SK-N-SH (cell line): ENCODE data around the gene INSRR. TPM values are rescaled to one million over a fixed set of nuclear protein-coding genes. Genes with fewer than 3 reads are reported as not detected.

ENCODE experiments used
- CTCF ChIA-PET: fragments of 300-600, 350-600 bp; formaldehyde crosslinking; extraction: SDS; loops from one replicate; lab custom pipeline; 2021; lab: Yijun Ruan, JAX
- POLR2A ChIA-PET: fragments of 350-600 bp; sonication (Branson Sonifier 250); formaldehyde crosslinking; extraction: SDS; loops from one replicate; lab custom pipeline; 2020; ENCODE audit warnings: antibody characterized with exemption, inconsistent platforms; lab: Yijun Ruan, JAX
- DNase-seq: peaks from one replicate; pipeline ENCODE4 v3.0.0; 2012
- H2AFZ ChIP-seq: fragments of 200-600 bp; sonication (generic); 2 replicates; pipeline ENCODE4 v1.8.1; 2016; ENCODE audit warnings: antibody characterized with exemption, mild to moderate bottlenecking, low read depth
- H3F3A ChIP-seq: fragments of 200-600 bp; sonication (generic); replicated peaks from 2 replicates; pipeline ENCODE3; 2016; ENCODE audit warnings: antibody characterized with exemption, mild to moderate bottlenecking; ENCODE audit not compliant: insufficient read depth
- H3K27ac ChIP-seq, 2 experiments: fragments of 200-500 bp in 1 of 2; fragments of 200-600 bp in 1 of 2; sonication (Bioruptor generic) in 1 of 2; sonication (generic), shearing (Covaris generic) in 1 of 2; 2 replicates each; pipeline versions ENCODE4 v1.5.1 to v1.6.1; 2014 to 2016; ENCODE audit warnings: low read depth in 2 of 2, inconsistent platforms in 1 of 2, low read length in 1 of 2, mild to moderate bottlenecking in 1 of 2, mixed read lengths in 1 of 2
- H3K27me3 ChIP-seq: fragments of 200-600 bp; sonication (generic), shearing (Covaris generic); 2 replicates; pipeline ENCODE4 v1.6.1; 2016; ENCODE audit warnings: mixed run types; ENCODE audit not compliant: insufficient read depth
- H3K36me3 ChIP-seq, 2 experiments: fragments of 200-500 bp in 1 of 2; fragments of 200-600 bp in 1 of 2; sonication (Bioruptor generic) in 1 of 2; sonication (generic) in 1 of 2; replicated peaks in 1 of 2; 2 replicates each; pipeline versions ENCODE3 to v1.5.1; 2014 to 2016; ENCODE audit warnings: low read length in 1 of 2, mild to moderate bottlenecking in 1 of 2; ENCODE audit not compliant: insufficient read depth in 2 of 2, control insufficient read depth in 1 of 2
- H3K4me1 ChIP-seq, 2 experiments: fragments of 200-500 bp in 1 of 2; fragments of 200-600 bp in 1 of 2; sonication (Bioruptor generic) in 1 of 2; sonication (generic), shearing (Covaris generic) in 1 of 2; 2 replicates each; pipeline versions ENCODE4 v1.5.1 to v1.6.1; 2014 to 2016; ENCODE audit warnings: low read depth in 1 of 2, low read length in 1 of 2, mixed run types in 1 of 2; ENCODE audit not compliant: insufficient read depth in 2 of 2, control insufficient read depth in 1 of 2
- H3K4me2 ChIP-seq: fragments of 200-600 bp; sonication (generic), shearing (Covaris generic); 2 replicates; pipeline ENCODE4 v1.6.1; 2017; ENCODE audit warnings: mixed run types
- H3K4me3 ChIP-seq, 2 experiments: fragments of 200-500 bp in 1 of 2; fragments of 200-600 bp in 1 of 2; sonication (Bioruptor generic) in 1 of 2; sonication (generic), shearing (Covaris generic) in 1 of 2; 2 replicates each; pipeline versions ENCODE4 v1.5.1 to v1.8.1; 2014 to 2016; ENCODE audit warnings: low read depth in 2 of 2, inconsistent platforms in 1 of 2, low read length in 1 of 2, mild to moderate bottlenecking in 1 of 2, mixed read lengths in 1 of 2, moderate library complexity in 1 of 2
- H3K79me2 ChIP-seq: fragments of 200-600 bp; sonication (generic); 2 replicates; pipeline ENCODE4 v1.8.1; 2017; ENCODE audit warnings: mild to moderate bottlenecking; ENCODE audit not compliant: insufficient read depth
- H3K9ac ChIP-seq: fragments of 200-600 bp; sonication (generic); 2 replicates; pipeline ENCODE4 v1.6.1; 2017; ENCODE audit warnings: mixed run types
- H3K9me2 ChIP-seq: fragments of 200-600 bp; sonication (generic); 2 replicates; pipeline ENCODE4 v1.6.1; 2017; ENCODE audit warnings: mixed run types
- H3K9me3 ChIP-seq: fragments of 200-600 bp; sonication (generic); 2 replicates; pipeline ENCODE4 v1.6.1; 2017; ENCODE audit warnings: mixed run types, mild to moderate bottlenecking, moderate library complexity
- H4K20me1 ChIP-seq: fragments of 200-600 bp; sonication (generic); 2 replicates; pipeline ENCODE4 v1.6.1; 2017; ENCODE audit warnings: mild to moderate bottlenecking, mixed run types; ENCODE audit not compliant: insufficient read depth
- EP300 ChIP-seq, 2 experiments: IDR thresholded peaks; 2 replicates each; pipeline versions ENCODE4 v1.4.0 to v1.6.1; 2012; ENCODE audit warnings: borderline replicate concordance in 1 of 2, low read depth in 1 of 2, low read length in 1 of 2
- FOXJ3 ChIP-seq: sonication (generic); formaldehyde crosslinking; IDR thresholded peaks from 2 replicates; pipeline ENCODE4 v1.5.1; 2020; ENCODE audit warnings: mild to moderate bottlenecking, missing genetic modification reagents
- GABPA ChIP-seq: IDR thresholded peaks from 2 replicates; pipeline ENCODE4 v1.4.0; 2012; ENCODE audit warnings: low read depth, mild to moderate bottlenecking
- JUND ChIP-seq: IDR thresholded peaks from 2 replicates; pipeline ENCODE4 v1.4.0; 2012
- NRF1 ChIP-seq: IDR thresholded peaks from 2 replicates; pipeline ENCODE4 v1.6.1; 2012; ENCODE audit warnings: low read depth, mild to moderate bottlenecking, low read length
- POLR2AphosphoS5 ChIP-seq: IDR thresholded peaks from 2 replicates; pipeline ENCODE4 v1.6.1; 2012; ENCODE audit warnings: low read depth, low read length
- RFX5 ChIP-seq: IDR thresholded peaks from 2 replicates; pipeline ENCODE4 v1.6.1; 2012; ENCODE audit warnings: mild to moderate bottlenecking, improper control_type of control experiment, low read length
- TCF12 ChIP-seq: IDR thresholded peaks from 2 replicates; pipeline ENCODE4 v1.4.0; 2012
- TEAD4 ChIP-seq: IDR thresholded peaks from 2 replicates; pipeline ENCODE4 v1.4.0; 2012; ENCODE audit warnings: mild to moderate bottlenecking, borderline replicate concordance; ENCODE audit not compliant: insufficient read depth
- YY1 ChIP-seq: IDR thresholded peaks from 2 replicates; pipeline ENCODE4 v1.4.0; 2012; ENCODE audit warnings: low read depth, mild to moderate bottlenecking
- WGBS: methylation state at CpG from one replicate; pipeline ENCODE4 v1.1.6; 2017; ENCODE audit warnings: low lambda C conversion rate; 5-methylcytosine and 5-hydroxymethylcytosine counted together
- polyA plus RNA-seq, 3 experiments: library from polyadenylated mRNA; depleted of rRNA; stranded (reverse); fragments of >200 nt; gene quantifications; 2 replicates each; pipeline ENCODE4 v1.2.3, GENCODE V29; 2012
- TF ChIP-seq, protein P1 (sequence below): IDR thresholded peaks from 2 replicates; pipeline ENCODE4 v1.4.0; 2012; ENCODE audit warnings: low read depth, borderline replicate concordance
- TF ChIP-seq, protein P2 (sequence below): IDR thresholded peaks from 2 replicates; pipeline ENCODE4 v1.6.1; 2012; ENCODE audit warnings: mild to moderate bottlenecking, low read depth, low read length, moderate library complexity
- TF ChIP-seq, protein P3 (sequence below): IDR thresholded peaks from 2 replicates; pipeline ENCODE4 v1.4.0; 2012; ENCODE audit warnings: low read depth, borderline replicate concordance
- TF ChIP-seq, protein P4 (sequence below): IDR thresholded peaks from 2 replicates; pipeline ENCODE4 v1.4.0; 2012; ENCODE audit warnings: low read depth
- TF ChIP-seq, protein P5 (sequence below): IDR thresholded peaks from 2 replicates; pipeline ENCODE4; 2012

INSRR gene
- polyA plus RNA-seq, 1 of the 3 experiments (the other 2 are of a cell fraction): 0.20 TPM

DNA sequence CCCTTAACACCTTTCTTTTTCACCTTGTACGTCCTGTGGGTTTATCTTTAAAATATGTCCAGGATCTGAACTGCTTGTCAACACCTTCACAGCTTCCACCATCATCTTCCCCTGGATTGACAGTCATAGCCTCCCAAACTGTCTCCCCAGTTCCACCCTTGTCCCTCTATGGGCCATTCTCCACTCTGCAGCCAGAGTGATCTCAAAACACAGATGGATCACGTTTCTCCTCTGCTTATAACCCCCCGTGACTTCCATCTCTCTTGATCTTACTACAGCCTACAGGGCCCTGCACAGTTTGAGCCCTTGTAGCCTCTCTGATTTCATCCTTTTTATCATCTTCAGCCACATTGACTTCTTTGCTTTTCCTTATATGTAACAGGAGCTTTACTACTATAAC is 4.3 kb downstream of the INSRR start:
- Histone ChIP-seq H3K4me2 (no peak overlapping the region), H4K20me1 (no peaks in the 10 kb centered on the region), H2AFZ (no peak overlapping the region), H3K36me3 (no peaks in the 10 kb centered on the region), H3K4me1 (peaks cover 0 to 67% of the 10 kb centered on the region in 2 experiments; a peak in 3 of 4 replicates), H3K27me3 (peaks cover 12% of the 10 kb centered on the region), H3K27ac (no peak overlapping the region), H3K9ac (no peak overlapping the region)
- WGBS: 65% methylated on average over 3 of the region's 3 CpGs
- POLR2A ChIA-PET: no interaction called here
- TF ChIP-seq FOXJ3 (CRISPR knock-in tag): no peak
- no peak for TF ChIP-seq GABPA
- TF ChIP-seq EP300 (IDR thresholded peaks at IDR 0.05; ENCODE audit: borderline replicate concordance in 1 of 2, low read depth in 1 of 2, low read length in 1 of 2): no peak
- TF ChIP-seq, protein P1, sequence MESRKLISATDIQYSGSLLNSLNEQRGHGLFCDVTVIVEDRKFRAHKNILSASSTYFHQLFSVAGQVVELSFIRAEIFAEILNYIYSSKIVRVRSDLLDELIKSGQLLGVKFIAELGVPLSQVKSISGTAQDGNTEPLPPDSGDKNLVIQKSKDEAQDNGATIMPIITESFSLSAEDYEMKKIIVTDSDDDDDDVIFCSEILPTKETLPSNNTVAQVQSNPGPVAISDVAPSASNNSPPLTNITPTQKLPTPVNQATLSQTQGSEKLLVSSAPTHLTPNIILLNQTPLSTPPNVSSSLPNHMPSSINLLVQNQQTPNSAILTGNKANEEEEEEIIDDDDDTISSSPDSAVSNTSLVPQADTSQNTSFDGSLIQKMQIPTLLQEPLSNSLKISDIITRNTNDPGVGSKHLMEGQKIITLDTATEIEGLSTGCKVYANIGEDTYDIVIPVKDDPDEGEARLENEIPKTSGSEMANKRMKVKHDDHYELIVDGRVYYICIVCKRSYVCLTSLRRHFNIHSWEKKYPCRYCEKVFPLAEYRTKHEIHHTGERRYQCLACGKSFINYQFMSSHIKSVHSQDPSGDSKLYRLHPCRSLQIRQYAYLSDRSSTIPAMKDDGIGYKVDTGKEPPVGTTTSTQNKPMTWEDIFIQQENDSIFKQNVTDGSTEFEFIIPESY: no peak
- TF ChIP-seq POLR2AphosphoS5: no peak
- no peak for TF ChIP-seq YY1
- TF ChIP-seq, protein P2, sequence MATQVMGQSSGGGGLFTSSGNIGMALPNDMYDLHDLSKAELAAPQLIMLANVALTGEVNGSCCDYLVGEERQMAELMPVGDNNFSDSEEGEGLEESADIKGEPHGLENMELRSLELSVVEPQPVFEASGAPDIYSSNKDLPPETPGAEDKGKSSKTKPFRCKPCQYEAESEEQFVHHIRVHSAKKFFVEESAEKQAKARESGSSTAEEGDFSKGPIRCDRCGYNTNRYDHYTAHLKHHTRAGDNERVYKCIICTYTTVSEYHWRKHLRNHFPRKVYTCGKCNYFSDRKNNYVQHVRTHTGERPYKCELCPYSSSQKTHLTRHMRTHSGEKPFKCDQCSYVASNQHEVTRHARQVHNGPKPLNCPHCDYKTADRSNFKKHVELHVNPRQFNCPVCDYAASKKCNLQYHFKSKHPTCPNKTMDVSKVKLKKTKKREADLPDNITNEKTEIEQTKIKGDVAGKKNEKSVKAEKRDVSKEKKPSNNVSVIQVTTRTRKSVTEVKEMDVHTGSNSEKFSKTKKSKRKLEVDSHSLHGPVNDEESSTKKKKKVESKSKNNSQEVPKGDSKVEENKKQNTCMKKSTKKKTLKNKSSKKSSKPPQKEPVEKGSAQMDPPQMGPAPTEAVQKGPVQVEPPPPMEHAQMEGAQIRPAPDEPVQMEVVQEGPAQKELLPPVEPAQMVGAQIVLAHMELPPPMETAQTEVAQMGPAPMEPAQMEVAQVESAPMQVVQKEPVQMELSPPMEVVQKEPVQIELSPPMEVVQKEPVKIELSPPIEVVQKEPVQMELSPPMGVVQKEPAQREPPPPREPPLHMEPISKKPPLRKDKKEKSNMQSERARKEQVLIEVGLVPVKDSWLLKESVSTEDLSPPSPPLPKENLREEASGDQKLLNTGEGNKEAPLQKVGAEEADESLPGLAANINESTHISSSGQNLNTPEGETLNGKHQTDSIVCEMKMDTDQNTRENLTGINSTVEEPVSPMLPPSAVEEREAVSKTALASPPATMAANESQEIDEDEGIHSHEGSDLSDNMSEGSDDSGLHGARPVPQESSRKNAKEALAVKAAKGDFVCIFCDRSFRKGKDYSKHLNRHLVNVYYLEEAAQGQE: no peak
- TF ChIP-seq RFX5: no peak
- no peak for TF ChIP-seq NRF1
- TF ChIP-seq TEAD4: no peak
- TF ChIP-seq TCF12: no peak
- TF ChIP-seq, protein P3, sequence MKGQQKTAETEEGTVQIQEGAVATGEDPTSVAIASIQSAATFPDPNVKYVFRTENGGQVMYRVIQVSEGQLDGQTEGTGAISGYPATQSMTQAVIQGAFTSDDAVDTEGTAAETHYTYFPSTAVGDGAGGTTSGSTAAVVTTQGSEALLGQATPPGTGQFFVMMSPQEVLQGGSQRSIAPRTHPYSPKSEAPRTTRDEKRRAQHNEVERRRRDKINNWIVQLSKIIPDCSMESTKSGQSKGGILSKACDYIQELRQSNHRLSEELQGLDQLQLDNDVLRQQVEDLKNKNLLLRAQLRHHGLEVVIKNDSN: no peak
- TF ChIP-seq, protein P4, sequence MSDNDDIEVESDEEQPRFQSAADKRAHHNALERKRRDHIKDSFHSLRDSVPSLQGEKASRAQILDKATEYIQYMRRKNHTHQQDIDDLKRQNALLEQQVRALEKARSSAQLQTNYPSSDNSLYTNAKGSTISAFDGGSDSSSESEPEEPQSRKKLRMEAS: no peak
- no peak for TF ChIP-seq JUND
- TF ChIP-seq, protein P5, sequence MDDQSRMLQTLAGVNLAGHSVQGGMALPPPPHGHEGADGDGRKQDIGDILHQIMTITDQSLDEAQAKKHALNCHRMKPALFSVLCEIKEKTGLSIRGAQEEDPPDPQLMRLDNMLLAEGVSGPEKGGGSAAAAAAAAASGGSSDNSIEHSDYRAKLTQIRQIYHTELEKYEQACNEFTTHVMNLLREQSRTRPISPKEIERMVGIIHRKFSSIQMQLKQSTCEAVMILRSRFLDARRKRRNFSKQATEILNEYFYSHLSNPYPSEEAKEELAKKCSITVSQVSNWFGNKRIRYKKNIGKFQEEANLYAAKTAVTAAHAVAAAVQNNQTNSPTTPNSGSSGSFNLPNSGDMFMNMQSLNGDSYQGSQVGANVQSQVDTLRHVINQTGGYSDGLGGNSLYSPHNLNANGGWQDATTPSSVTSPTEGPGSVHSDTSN: no peak
- TF ChIP-seq, all 33 proteins: peak for 0
- no peak for DNase-seq
- Histone ChIP-seq H3F3A (no peaks in the 10 kb centered on the region), H3K9me3 (no peaks in the 10 kb centered on the region), H3K79me2 (no peaks in the 10 kb centered on the region), H3K4me3 (no peak overlapping the region), H3K9me2 (no peaks in the 10 kb centered on the region)
- CTCF ChIA-PET: interaction anchor here (1.2 to 18.0 kb wide), 6 partner anchors 19 to 128 kb away, joined by 4 to 566 read pairs (median 57); partner anchors contain the start of genes ISG20L2 and METTL25B
